VCaP (cell line): ENCODE results near the gene MTF1.
"Not testable (repeated sequence)": the region's sequence is repeated elsewhere in the genome, so short reads cannot be mapped to it uniquely, and the experiment has no call there.

Experiments used
- H3K27ac ChIP-seq: fragments of 450-650 bp; 2 replicates; pipeline ENCODE4 v1.5.1; 2017
- TF ChIP-seq, protein P1 (sequence below): fragments of 450-650 bp; conservative IDR thresholded peaks from 2 replicates; pipeline ENCODE4 v1.5.1; 2017; ENCODE audit warnings: mild to moderate bottlenecking, moderate library complexity

The MTF1 gene

DNA sequence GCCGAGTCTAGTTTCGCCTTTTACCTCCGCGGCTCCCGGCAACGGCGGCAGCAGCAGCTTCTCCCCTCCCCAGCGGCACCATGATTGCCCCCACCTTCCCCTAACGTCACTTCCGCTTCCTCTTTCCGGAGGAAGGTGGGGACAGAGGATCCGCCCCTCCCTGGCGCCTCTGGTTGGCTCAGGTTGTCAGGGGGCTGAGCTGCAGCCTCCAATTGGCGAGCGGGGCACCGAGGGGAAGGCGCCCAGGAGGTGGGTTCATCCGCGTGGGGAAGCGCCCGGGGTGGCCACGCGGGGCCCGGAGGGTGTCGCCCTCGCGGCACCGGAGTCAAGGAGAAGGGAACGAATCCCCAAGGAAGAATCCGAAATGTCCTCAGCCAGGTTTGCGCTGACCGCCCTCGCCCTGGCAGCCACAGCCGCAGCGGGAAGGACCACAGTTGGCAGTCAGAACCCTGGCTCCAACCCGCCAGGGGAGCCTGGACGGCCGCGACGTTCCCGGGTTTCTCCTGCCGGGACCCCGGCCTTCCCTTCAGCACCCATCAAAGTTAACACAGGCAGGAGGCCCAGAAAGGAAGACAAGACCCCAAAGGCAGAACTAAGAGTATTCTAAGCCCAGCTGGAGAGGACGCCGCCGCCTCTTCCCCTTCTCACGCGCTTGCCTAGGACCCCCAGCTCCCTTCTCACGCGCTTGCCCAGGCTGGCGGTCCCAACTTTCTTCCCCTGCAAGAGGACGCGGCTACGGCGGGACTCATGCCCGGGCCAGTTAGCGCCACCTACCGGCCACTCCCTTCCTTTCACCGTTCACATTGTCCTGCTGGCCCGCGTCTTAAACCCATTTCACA is at the start of gene MTF1:
Gene MTF1, minus strand, starts transcription at position 86 of the 839 bp plus-strand sequence. CDS start 1,934 bp downstream, outside the sequence.
- TF ChIP-seq, protein P1, sequence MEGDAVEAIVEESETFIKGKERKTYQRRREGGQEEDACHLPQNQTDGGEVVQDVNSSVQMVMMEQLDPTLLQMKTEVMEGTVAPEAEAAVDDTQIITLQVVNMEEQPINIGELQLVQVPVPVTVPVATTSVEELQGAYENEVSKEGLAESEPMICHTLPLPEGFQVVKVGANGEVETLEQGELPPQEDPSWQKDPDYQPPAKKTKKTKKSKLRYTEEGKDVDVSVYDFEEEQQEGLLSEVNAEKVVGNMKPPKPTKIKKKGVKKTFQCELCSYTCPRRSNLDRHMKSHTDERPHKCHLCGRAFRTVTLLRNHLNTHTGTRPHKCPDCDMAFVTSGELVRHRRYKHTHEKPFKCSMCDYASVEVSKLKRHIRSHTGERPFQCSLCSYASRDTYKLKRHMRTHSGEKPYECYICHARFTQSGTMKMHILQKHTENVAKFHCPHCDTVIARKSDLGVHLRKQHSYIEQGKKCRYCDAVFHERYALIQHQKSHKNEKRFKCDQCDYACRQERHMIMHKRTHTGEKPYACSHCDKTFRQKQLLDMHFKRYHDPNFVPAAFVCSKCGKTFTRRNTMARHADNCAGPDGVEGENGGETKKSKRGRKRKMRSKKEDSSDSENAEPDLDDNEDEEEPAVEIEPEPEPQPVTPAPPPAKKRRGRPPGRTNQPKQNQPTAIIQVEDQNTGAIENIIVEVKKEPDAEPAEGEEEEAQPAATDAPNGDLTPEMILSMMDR, result peak; percentile 93
- H3K27ac ChIP-seq, result peak within 1 kb of the TSS; percentile 87

DNA sequence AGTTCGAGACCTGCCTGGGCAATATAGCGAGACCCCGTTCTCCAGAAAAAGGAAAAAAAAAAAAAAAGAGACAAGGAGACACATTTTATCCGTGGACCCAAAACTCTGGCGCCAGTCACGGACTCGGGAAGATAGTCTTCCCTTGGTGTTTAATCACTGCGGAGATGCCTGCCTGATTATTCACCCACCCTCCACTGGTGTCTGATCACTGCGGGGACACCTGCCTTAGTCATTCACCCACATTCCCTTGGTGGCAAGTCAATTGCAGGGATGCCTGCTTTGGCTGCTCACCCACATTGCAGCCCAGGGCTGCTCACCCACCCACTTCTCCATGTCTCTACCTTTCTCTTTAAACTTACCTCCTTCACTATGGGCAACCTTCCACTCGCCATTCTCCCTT is 49.1 kb upstream of the MTF1 start:
- not testable (repeated sequence) for H3K27ac ChIP-seq

DNA sequence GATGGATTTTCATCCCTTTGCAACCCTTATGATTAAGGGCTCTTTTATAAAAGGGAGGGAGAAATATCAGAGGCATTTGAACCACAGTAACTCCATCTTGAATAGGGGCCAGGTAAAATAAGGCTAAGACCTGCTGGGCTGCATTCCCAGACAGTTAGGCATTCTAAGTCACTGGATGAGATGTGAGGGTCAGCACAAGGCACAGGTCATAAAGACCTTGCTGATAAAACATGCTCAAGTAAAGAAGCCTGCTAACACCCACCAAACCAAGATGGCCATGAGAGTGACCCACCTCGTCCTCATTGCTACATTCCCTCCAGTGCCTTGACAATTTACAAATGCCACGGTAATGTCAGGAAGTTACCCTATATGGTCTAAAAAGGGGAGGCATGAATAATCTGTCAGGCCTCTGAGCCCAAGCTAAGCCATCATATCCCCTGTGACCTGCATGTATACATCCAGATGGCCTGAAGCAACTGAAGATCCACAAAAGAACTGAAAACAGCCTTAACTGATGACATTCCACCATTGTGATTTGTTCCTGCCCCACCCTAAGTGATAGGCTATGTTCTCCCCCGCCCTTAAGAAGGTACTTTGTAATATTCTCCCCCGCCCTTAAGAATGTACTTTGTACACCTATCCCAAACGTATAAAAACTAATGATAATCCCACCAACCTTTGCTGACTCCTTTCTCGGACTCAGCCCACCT is 48.2 kb upstream of the MTF1 start:
- H3K27ac ChIP-seq, result not testable (repeated sequence)

DNA sequence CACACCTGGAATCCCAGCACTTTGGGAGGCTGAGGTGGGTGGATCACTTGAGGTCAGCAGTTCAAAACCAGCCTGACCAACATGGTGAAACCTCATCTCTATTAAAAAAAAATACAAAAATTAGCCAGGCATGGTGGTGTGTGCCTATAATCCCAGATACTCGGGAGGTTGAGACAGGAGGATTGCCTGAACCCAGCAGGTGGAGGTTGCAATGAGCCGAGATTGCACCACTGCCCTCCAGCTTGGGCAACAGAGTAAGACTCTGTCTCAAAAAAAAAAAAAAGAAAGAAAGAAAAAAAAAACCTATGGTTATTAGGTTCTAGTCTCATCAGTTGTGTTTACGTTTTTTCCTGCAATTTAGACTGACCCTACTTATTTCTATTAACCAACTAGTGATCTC is 47.2 kb upstream of the MTF1 start:
- H3K27ac ChIP-seq, result not testable (repeated sequence)

DNA sequence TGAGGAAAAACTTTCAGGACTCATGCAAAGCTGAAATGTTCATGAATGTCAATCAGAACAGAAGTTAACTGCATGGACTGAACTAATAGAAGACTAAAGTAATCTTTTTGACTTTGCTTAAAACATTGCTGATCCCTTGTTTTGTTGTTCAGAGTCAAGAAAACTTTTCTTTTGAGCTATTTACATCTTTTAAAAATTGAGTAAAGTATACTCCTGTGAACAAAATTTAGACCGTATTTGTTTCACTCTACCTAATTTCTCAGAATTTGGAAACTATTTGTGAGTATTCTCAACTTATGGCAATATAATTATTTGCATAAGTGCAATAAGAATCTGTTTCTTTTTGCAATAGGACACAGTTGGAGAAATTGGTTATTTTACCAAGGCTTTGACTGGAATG is 46.3 kb upstream of the MTF1 start:
- TF ChIP-seq, protein P1, result no peak
- H3K27ac ChIP-seq, result no peak overlapping the region

DNA sequence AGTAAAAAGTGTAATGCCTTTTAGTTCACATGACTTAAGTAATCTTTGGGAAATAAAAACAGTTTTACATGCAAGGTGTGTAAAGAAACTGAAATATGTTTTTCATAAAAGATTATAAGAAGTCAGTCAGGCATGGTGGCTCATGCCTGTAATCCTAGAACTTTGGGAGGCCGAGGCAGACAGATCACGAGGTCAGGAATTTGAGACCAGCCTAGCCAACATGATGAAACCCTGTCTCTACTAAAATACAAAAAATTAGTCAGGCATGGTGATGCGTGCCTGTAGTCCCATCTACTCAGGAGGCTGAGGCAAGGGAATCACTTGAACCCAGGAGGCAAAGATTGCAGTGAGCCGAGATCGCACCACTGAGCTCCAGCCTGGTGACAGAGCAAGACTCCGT is 44.5 kb upstream of the MTF1 start:
- H3K27ac ChIP-seq, result not testable (repeated sequence)

DNA sequence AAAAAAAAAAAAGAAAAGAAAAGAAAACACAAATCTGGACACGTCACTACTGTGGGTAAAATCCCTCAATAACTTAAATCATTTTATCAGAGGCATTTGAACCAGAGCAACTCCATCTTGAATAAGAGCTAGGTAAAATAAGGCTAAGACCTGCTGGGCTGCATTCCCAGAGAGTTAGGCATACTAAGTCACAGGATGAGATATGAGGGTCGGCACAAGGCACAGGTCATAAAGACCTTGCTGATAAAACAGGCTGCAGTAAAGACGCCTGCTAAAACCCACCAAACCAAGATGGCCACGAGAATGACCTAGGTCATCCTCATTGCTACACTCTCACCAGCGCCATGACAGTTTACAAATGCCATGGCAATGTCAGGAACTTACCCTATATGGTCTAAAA is 43.6 kb upstream of the MTF1 start:
- TF ChIP-seq, protein P1, result no peak

DNA sequence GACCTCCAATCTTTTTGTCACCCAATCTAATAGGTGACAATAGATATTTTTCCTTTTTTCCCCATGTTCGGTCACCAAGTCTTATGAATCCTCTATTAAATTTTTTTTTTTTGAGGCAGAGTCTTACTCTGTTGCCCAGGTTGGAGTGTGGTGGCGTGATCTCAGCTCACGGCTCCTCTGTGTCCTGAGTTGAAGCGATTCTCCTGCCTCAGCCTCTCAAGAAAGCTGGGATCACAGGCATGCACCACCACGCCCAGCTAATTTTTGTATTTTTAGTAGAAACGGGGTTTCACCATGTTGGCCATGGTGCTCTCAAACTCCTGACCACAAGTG is 42.5 kb upstream of the MTF1 start:
- TF ChIP-seq, protein P1, result no peak

More for the DNA sequence above, 43.6 kb upstream of the MTF1 start:
- H3K27ac ChIP-seq, result no peak overlapping the region

DNA sequence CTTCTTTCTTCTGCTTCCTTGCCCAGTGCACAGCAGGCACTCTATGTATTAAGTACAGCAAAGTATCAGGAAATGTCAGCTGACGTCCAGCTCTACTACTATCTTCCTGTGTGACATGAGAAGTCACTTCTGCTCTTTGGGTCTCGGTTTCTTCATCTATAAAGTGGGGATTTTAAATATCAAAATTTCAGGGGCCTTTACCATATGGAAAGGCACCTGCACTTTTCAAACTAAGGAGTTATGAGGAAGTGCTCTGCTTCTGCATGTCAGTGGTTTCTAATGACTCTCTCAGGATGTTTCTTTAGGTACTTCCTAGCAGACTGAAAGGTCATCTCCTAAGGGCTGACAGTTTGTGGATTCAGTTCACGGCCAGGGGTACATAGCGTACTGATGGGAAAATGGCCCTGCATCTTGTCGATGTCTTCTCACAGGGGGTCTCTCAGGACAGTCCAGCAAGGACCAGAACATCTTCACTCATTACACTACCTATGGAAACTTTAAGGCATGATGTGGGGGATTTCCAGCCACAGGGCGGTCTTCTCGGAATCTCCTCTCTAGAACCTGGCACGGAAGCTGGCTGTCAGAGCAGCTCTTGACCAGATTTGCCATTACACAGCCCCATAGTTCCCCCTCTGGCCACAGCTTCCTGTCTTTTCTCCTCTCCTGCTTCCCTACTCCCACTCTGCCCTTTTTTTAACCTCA is 42.0 kb upstream of the MTF1 start:
- TF ChIP-seq, protein P1, result no peak
- H3K27ac ChIP-seq, result no peak overlapping the region

More for the DNA sequence above, 42.5 kb upstream of the MTF1 start:
- H3K27ac ChIP-seq, result no peak overlapping the region

DNA sequence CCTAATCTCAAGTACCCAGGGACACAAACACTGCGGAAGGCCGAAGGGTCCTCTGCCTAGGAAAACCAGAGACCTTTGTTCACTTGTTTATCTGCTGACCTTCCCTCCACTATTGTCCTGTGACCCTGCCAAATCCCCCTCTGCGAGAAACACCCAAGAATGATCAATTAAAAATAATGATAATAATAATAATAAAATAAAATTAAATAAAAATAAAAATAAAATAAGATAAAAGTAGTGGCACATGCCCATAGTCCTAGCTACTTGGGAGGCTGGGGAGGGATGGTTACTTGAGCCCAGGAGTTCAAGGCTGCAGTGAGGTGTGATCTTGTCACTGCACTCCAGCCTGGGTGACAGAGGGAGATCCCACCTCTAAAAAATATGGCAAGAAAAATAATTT is 38.2 kb upstream of the MTF1 start:
- not testable (repeated sequence) for H3K27ac ChIP-seq
